HL-60 (cell line): Measurements from ENCODE around the gene TYMP.

Source experiments
- DNase-seq, 2 experiments: peaks; one replicate each; pipeline ENCODE4 v3.0.0-alpha.2; 2010 to 2020; ENCODE audit warnings: low read depth in 1 of 2, low spot score in 1 of 2
- H3K27ac ChIP-seq: fragments of 250-450 bp; sonication (Bioruptor Pico); replicated peaks from 2 replicates; pipeline ENCODE4 v1.5.1; 2020; ENCODE audit warnings: mild to moderate bottlenecking, moderate library complexity
- H3K27me3 ChIP-seq: fragments of 250-450 bp; sonication (Bioruptor Pico); 2 replicates; pipeline ENCODE4 v1.5.1; 2021; ENCODE audit warnings: mild to moderate bottlenecking, moderate library complexity; ENCODE audit not compliant: insufficient read depth, poor library complexity, severe bottlenecking
- H3K4me3 ChIP-seq: replicated peaks from 2 replicates; pipeline ENCODE4 v1.5.1; 2011; ENCODE audit warnings: mild to moderate bottlenecking, control low read depth, low read length; ENCODE audit not compliant: insufficient read depth
- CTCF ChIP-seq: IDR thresholded peaks from one replicate; pipeline ENCODE4 v1.5.1; 2011; ENCODE audit warnings: low read length, control low read depth, inconsistent platforms; ENCODE audit not compliant: insufficient read depth
- GABPA ChIP-seq: IDR thresholded peaks from 2 replicates; pipeline ENCODE4 v1.6.1; 2012; ENCODE audit warnings: low read depth
- POLR2AphosphoS5 ChIP-seq: IDR thresholded peaks from 2 replicates; pipeline ENCODE4 v1.6.1; 2012; ENCODE audit warnings: low read depth
- REST ChIP-seq: IDR thresholded peaks from 2 replicates; pipeline ENCODE4 v1.6.1; 2012; ENCODE audit warnings: low read depth; ENCODE audit not compliant: insufficient replicate concordance
- SPI1 ChIP-seq: IDR thresholded peaks from 2 replicates; pipeline ENCODE4 v1.6.1; 2012; ENCODE audit warnings: low read depth, mild to moderate bottlenecking, borderline replicate concordance

The TYMP gene

GRCh38 chr22:50518606-50519005 is 11.2 kb downstream of the TYMP start:
- Histone ChIP-seq H3K27me3 (no peaks in the 10 kb centered on the region), H3K4me3 (no peak overlapping the region), H3K27ac (no peak overlapping the region)
- DNase-seq: no peak
- TF ChIP-seq CTCF: no peak
- no peak for TF ChIP-seq REST
- TF ChIP-seq POLR2AphosphoS5: no peak
- TF ChIP-seq GABPA: no peak
- no peak for TF ChIP-seq SPI1

GRCh38 chr22:50517495-50518260 is 12.1 kb downstream of the TYMP start:
- no peaks in the 10 kb centered on the region for H3K27me3 ChIP-seq
- no peak overlapping the region for H3K27ac ChIP-seq

GRCh38 chr22:50516891-50517290 is 12.9 kb downstream of the TYMP start:
- no peak overlapping the region for H3K4me3 ChIP-seq
- H3K27me3 ChIP-seq: no peaks in the 10 kb centered on the region
- no peak for DNase-seq
- H3K27ac ChIP-seq: no peak overlapping the region
- TF ChIP-seq GABPA (no peak), POLR2AphosphoS5 (no peak), SPI1 (no peak), REST (no peak), CTCF (no peak)

More at GRCh38 chr22:50517495-50518260, 12.1 kb downstream of the TYMP start:
- no peak for DNase-seq
- no peak overlapping the region for H3K4me3 ChIP-seq
- no peak for TF ChIP-seq POLR2AphosphoS5
- TF ChIP-seq SPI1: no peak
- no peak for TF ChIP-seq CTCF

GRCh38 chr22:50516068-50516467 is 13.7 kb downstream of the TYMP start:
- TF ChIP-seq CTCF: no peak
- TF ChIP-seq GABPA: no peak
- no peak for TF ChIP-seq REST
- no peak for TF ChIP-seq SPI1
- TF ChIP-seq POLR2AphosphoS5: no peak
- Histone ChIP-seq H3K27me3 (no peaks in the 10 kb centered on the region), H3K27ac (no peak overlapping the region), H3K4me3 (no peak overlapping the region)
- no peak for DNase-seq
